Activated B cell treated with CpG ODN at 0.5 μM for 24 hours (primary cell): ENCODE measurements around the gene MACROD2. TPM values are rescaled to one million over a fixed set of nuclear protein-coding genes. Genes with fewer than 3 reads are reported as not detected.

Source experiments
- ATAC-seq: fragments of 200-7000 bp; cut with Tn5 transposase; one replicate; pipeline ENCODE4 v1.10.0; 2021; ENCODE audit warnings: low read depth, mild to moderate bottlenecking, moderate library complexity
- CTCF ChIA-PET: fragments of 350-600 bp; sonication (Branson Sonifier 250); formaldehyde crosslinking; loops from one replicate; lab custom pipeline; 2021; ENCODE audit warnings: antibody characterized with exemption; lab: Charles Lee
- POLR2A ChIA-PET: fragments of 350-600 bp; sonication (Branson Sonifier 250); formaldehyde crosslinking; loops from one replicate; lab custom pipeline; 2021; ENCODE audit warnings: antibody characterized with exemption; lab: Charles Lee
- DNase-seq: peaks from one replicate; pipeline ENCODE4 v3.0.0; 2022
- H3K27ac Mint-ChIP-seq: one replicate; pipeline ENCODE4 v1.8.0; 2020; ENCODE audit warnings: mixed read lengths
- H3K27me3 Mint-ChIP-seq: one replicate; pipeline ENCODE4 v1.8.0; 2021; ENCODE audit warnings: mixed read lengths
- H3K36me3 Mint-ChIP-seq: one replicate; pipeline ENCODE4 v1.8.0; 2021; ENCODE audit warnings: low read depth, mixed read lengths
- H3K4me1 Mint-ChIP-seq: one replicate; pipeline ENCODE4 v1.8.0; 2021; ENCODE audit warnings: mixed read lengths
- H3K4me3 Mint-ChIP-seq: one replicate; pipeline ENCODE4 v1.8.0; 2020; ENCODE audit warnings: mild to moderate bottlenecking, mixed read lengths
- H3K9me3 Mint-ChIP-seq: one replicate; pipeline ENCODE4 v1.8.0; 2020; ENCODE audit warnings: mixed read lengths
- CTCF ChIP-seq: fragments of 200-600 bp; IDR thresholded peaks from one replicate; pipeline ENCODE4 v1.8.0; 2022; ENCODE audit warnings: antibody characterized with exemption, mild to moderate bottlenecking
- intact Hi-C: fragments of 100-400 bp; cut with micrococcal nuclease; formaldehyde crosslinking; loops from one replicate; pipeline ENCODE4 v1.15.1; 2024
- total RNA-seq: library from RNA; stranded (reverse); gene quantifications from 2 replicates; pipeline ENCODE4 v1.2.3, GENCODE V29; 2022

Gene MACROD2
- total RNA-seq, 1 donor from 2014 or later, result 55.1 TPM

- Mint-ChIP-seq H3K4me1 (no peaks in the 10 kb centered on the region), H3K27me3 (peaks cover 2% of the 10 kb centered on the region), H3K9me3 (no peaks in the 10 kb centered on the region), H3K36me3 (no peaks in the 10 kb centered on the region), H3K27ac (no peak overlapping the region), H3K4me3 (no peak overlapping the region)
- no peak for DNase-seq
- no peak for TF ChIP-seq CTCF
- intact Hi-C loops, result no loop called here
- no peak for ATAC-seq
- ChIA-PET POLR2A (no interaction called here), CTCF (no interaction called here)
These were observed 512.4 kb downstream of the MACROD2 start for GRCh38 chr20:14507711-14508110.

- Mint-ChIP-seq H3K36me3 (no peaks in the 10 kb centered on the region), H3K27me3 (peaks cover 2% of the 10 kb centered on the region), H3K4me1 (no peaks in the 10 kb centered on the region), H3K4me3 (no peak overlapping the region), H3K27ac (no peak overlapping the region), H3K9me3 (no peaks in the 10 kb centered on the region)
- intact Hi-C loops, result no loop called here
- ChIA-PET CTCF (no interaction called here), POLR2A (no interaction called here)
- TF ChIP-seq CTCF, result no peak
- no peak for DNase-seq
- no peak for ATAC-seq
These were observed 515.0 kb downstream of the MACROD2 start for GRCh38 chr20:14510341-14510740.

- CTCF ChIA-PET, result no interaction called here
- Mint-ChIP-seq H3K9me3 (peaks cover 2% of the 10 kb centered on the region), H3K36me3 (no peaks in the 10 kb centered on the region), H3K27ac (no peak overlapping the region), H3K4me3 (no peak overlapping the region), H3K4me1 (no peaks in the 10 kb centered on the region), H3K27me3 (peaks cover 2% of the 10 kb centered on the region)
- DNase-seq (no peak), ATAC-seq (no peak)
- POLR2A ChIA-PET, result no interaction called here
- TF ChIP-seq CTCF, result no peak
- intact Hi-C loops, result no loop called here
These were observed 517.5 kb downstream of the MACROD2 start for GRCh38 chr20:14512839-14513238.

- Mint-ChIP-seq H3K27me3 (no peaks in the 10 kb centered on the region), H3K9me3 (peaks cover 5% of the 10 kb centered on the region), H3K4me3 (no peak overlapping the region), H3K27ac (no peak overlapping the region), H3K36me3 (no peaks in the 10 kb centered on the region), H3K4me1 (no peaks in the 10 kb centered on the region)
- POLR2A ChIA-PET, result no interaction called here
- TF ChIP-seq CTCF, result no peak
- DNase-seq (no peak), ATAC-seq (no peak)
- intact Hi-C loops, result no loop called here
- CTCF ChIA-PET, result no interaction called here
These were observed 523.3 kb downstream of the MACROD2 start for GRCh38 chr20:14518648-14519047.

GRCh38 chr20:14521016-14521415 is 525.7 kb downstream of the MACROD2 start:
- intact Hi-C loops, result no loop called here
- Mint-ChIP-seq H3K4me3 (no peak overlapping the region), H3K27ac (no peak overlapping the region), H3K4me1 (no peaks in the 10 kb centered on the region), H3K36me3 (no peaks in the 10 kb centered on the region), H3K27me3 (no peaks in the 10 kb centered on the region), H3K9me3 (peaks cover 3% of the 10 kb centered on the region)
- ChIA-PET CTCF (no interaction called here), POLR2A (no interaction called here)
- ATAC-seq (no peak), DNase-seq (no peak)
- TF ChIP-seq CTCF, result no peak
